H1 (cell line): ENCODE measurements around the gene CTF1. TPM values are rescaled to one million over a fixed set of nuclear protein-coding genes. Genes with fewer than 3 reads are reported as not detected.

ENCODE experiments used
- ASH2L ChIP-seq: fragments of 200-600, 300-600 bp; sonication (generic); IDR thresholded peaks from one replicate; pipeline ENCODE4 v1.7.1; 2017; ENCODE audit warnings: low read length
- ATF2 ChIP-seq: IDR thresholded peaks from 2 replicates; pipeline ENCODE4 v1.6.1; 2012; ENCODE audit warnings: low read length, inconsistent platforms
- BACH1 ChIP-seq: IDR thresholded peaks from 2 replicates; pipeline ENCODE4 v1.6.1; 2012; ENCODE audit warnings: low read length, improper control_type of control experiment
- BCL11A ChIP-seq, 2 experiments: IDR thresholded peaks; one replicate each; pipeline ENCODE4 v1.6.1; 2011; ENCODE audit warnings: low read depth in 2 of 2, low read length in 2 of 2, mild to moderate bottlenecking in 2 of 2
- CTBP2 ChIP-seq: IDR thresholded peaks from 2 replicates; pipeline ENCODE4 v1.7.0; 2011; ENCODE audit warnings: borderline replicate concordance, mild to moderate bottlenecking, moderate library complexity, mixed read lengths, low read length; ENCODE audit not compliant: insufficient read depth, insufficient read length
- EZH2 ChIP-seq: fragments of 200-600 bp; sonication (generic); IDR thresholded peaks from 2 replicates; pipeline ENCODE4 v1.7.1; 2012; ENCODE audit warnings: low read depth, mild to moderate bottlenecking, moderate library complexity, low read length, inconsistent platforms; ENCODE audit not compliant: severe bottlenecking
- HDAC2 ChIP-seq, 2 experiments: fragments of 300-600 bp in 1 of 2; sonication (generic) in 1 of 2; IDR thresholded peaks; 2 replicates each; pipeline ENCODE4 v1.6.1; 2011 to 2012; ENCODE audit warnings: low read depth in 2 of 2, low read length in 2 of 2, mild to moderate bottlenecking in 2 of 2, moderate library complexity in 2 of 2, borderline replicate concordance in 1 of 2, inconsistent platforms in 1 of 2
- POLR2A ChIP-seq, 2 experiments: IDR thresholded peaks; 1 replicate in 1 of 2; 2 replicates in 1 of 2; pipeline ENCODE4 v1.6.1; 2011; ENCODE audit warnings: low read depth in 2 of 2, low read length in 2 of 2, mild to moderate bottlenecking in 2 of 2; ENCODE audit errors: control extremely low read depth in 1 of 2
- RAD21 ChIP-seq, 2 experiments: IDR thresholded peaks in 1 of 2; conservative IDR thresholded peaks in 1 of 2; 2 replicates each; pipeline ENCODE4 v1.6.1; 2011; ENCODE audit warnings: low read depth in 2 of 2, low read length in 2 of 2, improper control_type of control experiment in 1 of 2, inconsistent platforms in 1 of 2, mild to moderate bottlenecking in 1 of 2, moderate library complexity in 1 of 2
- SP2 ChIP-seq: IDR thresholded peaks from 2 replicates; pipeline ENCODE4 v1.6.1; 2012; ENCODE audit warnings: mild to moderate bottlenecking, low read length, inconsistent platforms
- SRF ChIP-seq: IDR thresholded peaks from 2 replicates; pipeline ENCODE4 v1.6.1; 2011; ENCODE audit warnings: mild to moderate bottlenecking, low read depth, low read length, moderate library complexity
- polyA plus RNA-seq, 7 experiments: library from polyadenylated mRNA; depleted of rRNA in 3 of 7; stranded (reverse) in 5 of 7; unstranded in 2 of 7; fragments of >200 nt in 5 of 7; fragments of 200-250 nt in 2 of 7; gene quantifications; 1 replicate in 5 of 7; 2 replicates in 1 of 7; 4 replicates in 1 of 7; pipeline versions ENCODE4 v1.2.1 to v1.2.3, GENCODE V29; 2011 to 2013; ENCODE audit warnings: missing spikeins in 2 of 7, mixed read lengths in 2 of 7
- total RNA-seq: library from RNA; stranded (reverse); fragmentation: NEBNext Ultra II Directional; extraction: Animal tissue kit (Norgen Biotek cat#: 25700); gene quantifications from 2 replicates; pipeline ENCODE4 v1.2.1, GENCODE V29; 2021

Gene CTF1
- total and polyA plus RNA-seq, 2 of the 8 experiments (the other 6 are each of a cell fraction or from before 2014, with no cell fraction given) = 0.97 to 3.4 TPM

- TF ChIP-seq ATF2 = no peak
- TF ChIP-seq SRF = no peak
- TF ChIP-seq CTBP2 = no peak
- no peak for TF ChIP-seq EZH2
- no peak for TF ChIP-seq ASH2L
- no peak for TF ChIP-seq SP2
- no peak for TF ChIP-seq HDAC2 (IDR thresholded peaks at IDR 0.05; ENCODE audit: borderline replicate concordance in 1 of 2, low read depth in 2 of 2, low read length in 2 of 2)
- no peak for TF ChIP-seq BACH1
- no peak for TF ChIP-seq RAD21 (IDR thresholded peaks at IDR 0.05 in 1 of 2, conservative IDR thresholded peaks at IDR 0.05 in 1 of 2; ENCODE audit: low read depth in 2 of 2, low read length in 2 of 2)
- TF ChIP-seq POLR2A (IDR thresholded peaks at IDR 0.05; ENCODE audit: control extremely low read depth in 1 of 2, low read depth in 2 of 2, low read length in 2 of 2) = no peak
- no peak for TF ChIP-seq BCL11A (IDR thresholded peaks at IDR 0.05; ENCODE audit: low read depth in 2 of 2, low read length in 2 of 2)
These were observed 7.4 kb upstream of the CTF1 start (continued) for GRCh38 chr16:30888856-30889499.
